SK-MEL-5 (cell line): ENCODE results near the gene OR5A2. TPM values are rescaled to one million over a fixed set of nuclear protein-coding genes. Genes with fewer than 3 reads are reported as not detected.
A peak's percentile ranks its signal among the peaks of the same experiment; 100 is the strongest.
"Not testable (repeated sequence)": the region's sequence is repeated elsewhere in the genome, so short reads cannot be mapped to it uniquely, and the experiment has no call there.

ENCODE experiments used
- DNase-seq: peaks from one replicate; pipeline ENCODE4 v3.0.0-alpha.2; 2016; ENCODE audit warnings: low read depth, low spot score
- in situ Hi-C: cut with HindIII; loops from 2 replicates; pipeline ENCODE4 v1.10.0; 2016; ENCODE audit warnings: low sequenced_read_pairs, high pct_unique_total_duplicates, low pct_unique_long_range_greater_than_20kb
- polyA plus RNA-seq, 2 experiments: library from polyadenylated mRNA; depleted of rRNA; stranded (reverse); fragments of >200 nt; gene quantifications; 2 replicates each; pipeline ENCODE4 v1.2.3, GENCODE V29; 2015
- total RNA-seq: library from RNA; depleted of rRNA; stranded (reverse); fragments of >200 nt; shearing (Covaris generic); gene quantifications from 2 replicates; pipeline ENCODE4 v1.2.3, GENCODE V29; 2014; rRNA removed

The OR5A2 gene
- not detected in 2 replicates for total RNA-seq
- polyA plus RNA-seq (2015; cell fraction: cytosol; rRNA removed): not detected in 2 replicates
- not detected in 2 replicates for polyA plus RNA-seq (2015; cell fraction: nucleus; rRNA removed)

DNA sequence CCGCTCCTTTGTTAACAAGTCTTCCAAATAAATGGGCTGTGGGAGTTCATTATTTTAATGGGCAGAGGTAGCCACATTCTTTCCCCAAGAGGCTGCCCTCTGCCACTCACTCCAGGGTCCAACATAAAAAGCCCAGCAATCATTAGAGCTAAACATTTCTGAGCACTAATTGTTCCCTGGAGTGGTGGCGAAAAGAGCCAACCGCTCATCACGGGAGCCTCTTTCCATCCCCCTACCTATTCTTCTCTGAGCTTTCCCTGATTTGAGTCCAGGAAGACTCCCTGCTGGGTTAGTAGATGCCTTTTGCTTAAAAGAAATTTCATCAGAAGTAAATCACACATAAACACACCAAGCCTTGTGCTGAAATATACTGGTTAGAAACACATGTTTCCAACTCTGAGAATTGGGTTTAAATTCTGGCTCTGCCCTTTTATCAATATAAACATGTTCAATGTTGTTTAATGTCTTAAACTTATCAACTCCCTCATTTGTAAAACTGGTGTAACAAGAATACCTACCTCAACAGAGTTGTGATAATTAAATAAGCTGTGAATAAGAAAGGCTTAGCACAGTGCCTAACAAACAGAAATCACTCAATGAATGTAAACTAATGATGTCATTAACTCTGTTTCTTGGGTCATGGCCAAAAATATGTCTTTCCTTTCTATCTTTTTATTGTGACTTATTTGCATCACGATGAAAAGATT is at the start of gene OR5A2:
OR5A2 (minus strand) TSS at position 53 of the 707 bp plus-strand sequence. CDS start 3,460 bp downstream, outside the sequence.
- peak; percentile 1 for DNase-seq
- in situ Hi-C loops: no loop called here

- in situ Hi-C loops: no loop called here
- DNase-seq: no peak
These were observed 49.0 kb upstream of the OR5A2 start for GRCh38 chr11:59475176-59475575.

- no peak for DNase-seq
- in situ Hi-C loops: no loop called here
These were observed 46.8 kb upstream of the OR5A2 start, which contains the start of gene OR4D10 for GRCh38 chr11:59473015-59473414. OR4D10 (plus strand) TSS chr11:59473315; CDS start chr11:59477430, 4,115 bp downstream.

DNA sequence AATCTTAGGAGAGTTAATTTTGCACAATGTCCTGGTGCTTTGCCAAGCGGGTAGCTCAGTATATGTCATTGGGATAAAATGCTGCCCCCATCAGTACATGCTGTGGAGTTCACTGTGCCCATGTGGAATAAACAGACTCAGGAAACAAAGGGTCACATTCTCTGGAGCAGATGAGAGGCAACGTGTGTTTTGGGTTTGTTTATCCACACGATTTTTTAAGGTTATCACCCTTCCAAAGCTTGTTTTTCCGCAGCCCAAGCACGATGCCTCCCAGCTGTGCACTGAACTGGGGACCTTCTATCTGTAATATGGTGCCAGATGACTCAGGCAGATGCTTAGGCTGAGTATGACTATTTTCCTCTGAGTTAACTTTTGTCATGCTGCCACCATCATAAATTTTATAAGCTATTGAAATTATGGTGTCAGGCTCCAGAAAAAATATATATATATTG is 37.0 kb upstream of the OR5A2 start:
- peak; percentile 58 for DNase-seq
- in situ Hi-C loops: no loop called here

DNA sequence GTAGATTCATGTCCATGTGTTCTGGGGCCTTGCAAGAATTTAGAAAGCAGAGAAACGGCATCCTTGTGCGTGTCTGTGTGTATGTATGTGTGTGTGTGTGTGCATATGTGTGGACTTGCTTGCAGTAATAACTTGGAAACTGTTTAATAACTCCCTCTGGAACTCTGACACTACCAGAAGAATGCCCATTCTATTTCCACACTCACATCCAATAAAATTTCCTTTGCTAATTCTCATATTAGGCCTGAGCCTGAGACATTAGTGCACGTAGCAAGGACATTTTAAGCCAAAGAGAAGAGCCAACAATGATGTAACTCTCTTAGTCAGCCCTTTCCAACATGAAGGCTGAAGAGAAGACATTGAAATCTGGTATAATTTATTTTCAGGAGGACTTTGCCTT is 33.7 kb upstream of the OR5A2 start:
- in situ Hi-C loops: no loop called here

DNA sequence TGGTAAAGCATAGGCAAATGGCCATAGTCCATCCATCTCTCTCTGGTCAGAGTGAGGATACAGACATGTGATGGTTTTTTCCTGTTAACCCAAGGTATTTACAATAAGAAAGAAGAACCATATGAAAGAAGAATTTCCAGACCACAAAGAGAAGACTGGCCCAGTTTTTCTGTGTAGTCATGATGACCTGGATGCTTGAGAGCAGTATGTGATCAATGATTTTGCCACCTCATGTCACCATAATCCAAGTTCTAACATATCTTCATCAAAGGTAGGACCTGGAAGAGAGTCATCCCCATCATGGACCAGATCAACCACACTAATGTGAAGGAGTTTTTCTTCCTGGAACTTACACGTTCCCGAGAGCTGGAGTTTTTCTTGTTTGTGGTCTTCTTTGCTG is 30.4 kb upstream of the OR5A2 start, which contains the start of gene OR4D6:
OR4D6 (plus strand) TSS at position 301 of the 400 bp plus-strand sequence; CDS start at position 301, 0 bp downstream.
- in situ Hi-C loops: no loop called here
- DNase-seq: no peak

More for the DNA sequence above, 33.7 kb upstream of the OR5A2 start:
- DNase-seq: no peak

GRCh38 chr11:59448484-59448883 is 22.3 kb upstream of the OR5A2 start:
- in situ Hi-C loops: no loop called here
- no peak for DNase-seq

- DNase-seq, in situ Hi-C loops: not testable (repeated sequence)
These were observed 19.4 kb upstream of the OR5A2 start for GRCh38 chr11:59445624-59446023.

- in situ Hi-C loops: no loop called here
- no peak for DNase-seq
These were observed 11.6 kb upstream of the OR5A2 start for GRCh38 chr11:59437770-59438169.

DNA sequence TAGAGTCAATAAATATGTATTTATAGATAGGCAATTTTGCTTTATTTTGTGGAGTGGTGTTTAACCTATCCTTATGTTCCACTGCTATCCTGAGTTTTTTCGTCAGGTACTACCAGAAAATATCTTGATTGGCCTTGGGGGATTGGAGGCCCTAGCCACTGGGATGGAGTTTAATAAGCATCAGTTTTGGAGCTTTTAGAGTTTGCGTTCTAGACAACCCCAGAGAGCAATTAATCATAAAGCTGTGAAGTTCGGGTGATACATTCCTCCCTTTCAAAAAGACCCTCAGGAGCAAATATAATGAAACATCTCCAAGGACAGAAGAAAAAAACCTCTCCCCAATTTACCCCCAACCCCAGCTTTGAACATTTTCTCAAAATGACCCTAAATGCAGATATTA is 10.0 kb upstream of the OR5A2 start, which contains the start of gene OR5A1:
OR5A1 (plus strand) TSS at position 301 of the 400 bp plus-strand sequence. CDS start 6,700 bp downstream, outside the sequence.
- in situ Hi-C loops: no loop called here

GRCh38 chr11:59429924-59430516 is 3.8 kb upstream of the OR5A2 start:
- in situ Hi-C loops: no loop called here
- peak; percentile 60 for DNase-seq

More for the DNA sequence above, 10.0 kb upstream of the OR5A2 start, which contains the start of gene OR5A1:
- no peak for DNase-seq

DNA sequence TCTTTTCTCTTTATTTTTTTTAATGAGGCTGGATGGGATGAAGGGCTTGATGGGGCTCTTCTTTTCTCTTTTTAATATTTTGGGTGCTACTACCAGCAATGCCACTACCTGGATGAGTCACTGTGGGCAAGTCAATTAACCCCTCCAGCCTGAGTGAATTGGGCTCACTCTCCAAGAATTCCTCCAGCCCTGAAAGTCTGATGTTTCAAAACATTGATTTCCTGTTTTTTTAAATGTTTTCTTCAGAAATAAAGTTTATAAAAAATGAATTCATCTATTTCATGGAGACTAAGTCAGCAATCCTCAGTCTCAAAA is 812 bp upstream of the OR5A2 start:
- no peak for DNase-seq
- in situ Hi-C loops: no loop called here

DNA sequence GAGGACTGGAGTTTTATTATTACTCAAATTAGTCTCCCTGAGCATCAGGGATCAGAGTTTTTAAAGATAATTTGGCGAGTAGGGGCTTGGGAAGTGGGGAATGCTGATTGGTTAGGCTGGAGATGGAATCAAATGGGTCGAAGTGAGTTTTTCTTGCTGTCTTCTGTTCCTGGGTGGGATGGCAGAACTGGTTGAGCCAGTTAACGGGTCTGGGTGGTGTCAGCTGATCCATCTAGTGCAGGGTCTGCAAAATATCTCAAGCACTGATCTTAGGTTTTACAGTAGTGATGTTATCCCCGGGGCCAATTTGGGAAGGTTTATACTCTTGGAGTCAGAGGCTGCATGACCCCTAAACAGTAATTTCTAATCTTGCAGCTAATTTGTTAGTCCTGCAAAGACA is 1.1 kb downstream of the OR5A2 start:
- no peak for DNase-seq
- in situ Hi-C loops: no loop called here

GRCh38 chr11:59423835-59424234 is 2.4 kb downstream of the OR5A2 start:
- in situ Hi-C loops: no loop called here
- no peak for DNase-seq

- no peak for DNase-seq
- in situ Hi-C loops: no loop called here
These were observed 8.1 kb downstream of the OR5A2 start for GRCh38 chr11:59418156-59418555.

DNA sequence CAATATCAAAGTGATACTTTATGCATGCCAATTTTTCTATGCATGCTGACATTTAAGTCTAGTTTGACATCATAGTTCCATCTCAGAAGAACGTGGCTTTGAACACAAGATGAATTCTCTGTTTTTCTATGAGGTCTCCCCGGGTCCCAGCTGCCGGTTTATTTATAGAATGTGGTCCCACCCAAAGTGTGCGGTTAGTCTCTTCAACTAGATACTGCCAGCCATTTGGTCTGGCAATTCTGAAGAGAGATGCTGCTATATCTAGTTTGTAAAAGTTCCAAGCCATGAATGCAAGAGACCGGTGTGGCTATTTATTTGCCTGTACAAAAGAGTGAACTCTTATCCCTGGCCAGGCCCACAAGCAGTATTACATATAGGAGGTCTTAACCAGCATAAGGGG is 9.2 kb downstream of the OR5A2 start:
- in situ Hi-C loops: no loop called here
- DNase-seq: no peak

DNA sequence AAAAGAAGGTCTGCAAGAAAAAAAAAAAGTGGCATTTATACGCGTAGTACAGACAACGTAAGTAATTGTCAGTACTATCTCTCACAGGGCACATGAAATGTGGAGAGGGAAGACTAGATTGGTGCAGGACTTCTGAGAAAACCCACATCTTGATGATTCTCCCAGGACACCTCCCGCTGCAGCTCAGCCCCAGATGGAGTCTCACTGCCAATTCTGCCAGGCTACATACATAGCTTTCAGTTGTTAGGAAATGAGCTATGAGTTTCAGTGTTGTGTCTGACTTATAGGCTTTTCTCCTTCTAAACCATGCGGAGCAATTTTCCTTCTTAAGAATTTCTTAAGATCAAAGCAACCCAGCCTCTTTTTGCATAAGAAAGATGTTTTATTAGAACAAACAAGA is 9.6 kb downstream of the OR5A2 start:
- DNase-seq: no peak
- in situ Hi-C loops: no loop called here

GRCh38 chr11:59415111-59415510 is 11.1 kb downstream of the OR5A2 start:
- no peak for DNase-seq
- in situ Hi-C loops: no loop called here

GRCh38 chr11:59413646-59414045 is 12.6 kb downstream of the OR5A2 start:
- DNase-seq: no peak
- in situ Hi-C loops: no loop called here
